Nucleus accumbens (tissue), 56 donors: ENCODE data around the gene UBE2J2.

Source experiments
- DNase-seq, 56 donors: peaks; one replicate each; lab custom pipeline; 2025; lab: John Stamatoyannopoulos, UW

Gene UBE2J2

DNA sequence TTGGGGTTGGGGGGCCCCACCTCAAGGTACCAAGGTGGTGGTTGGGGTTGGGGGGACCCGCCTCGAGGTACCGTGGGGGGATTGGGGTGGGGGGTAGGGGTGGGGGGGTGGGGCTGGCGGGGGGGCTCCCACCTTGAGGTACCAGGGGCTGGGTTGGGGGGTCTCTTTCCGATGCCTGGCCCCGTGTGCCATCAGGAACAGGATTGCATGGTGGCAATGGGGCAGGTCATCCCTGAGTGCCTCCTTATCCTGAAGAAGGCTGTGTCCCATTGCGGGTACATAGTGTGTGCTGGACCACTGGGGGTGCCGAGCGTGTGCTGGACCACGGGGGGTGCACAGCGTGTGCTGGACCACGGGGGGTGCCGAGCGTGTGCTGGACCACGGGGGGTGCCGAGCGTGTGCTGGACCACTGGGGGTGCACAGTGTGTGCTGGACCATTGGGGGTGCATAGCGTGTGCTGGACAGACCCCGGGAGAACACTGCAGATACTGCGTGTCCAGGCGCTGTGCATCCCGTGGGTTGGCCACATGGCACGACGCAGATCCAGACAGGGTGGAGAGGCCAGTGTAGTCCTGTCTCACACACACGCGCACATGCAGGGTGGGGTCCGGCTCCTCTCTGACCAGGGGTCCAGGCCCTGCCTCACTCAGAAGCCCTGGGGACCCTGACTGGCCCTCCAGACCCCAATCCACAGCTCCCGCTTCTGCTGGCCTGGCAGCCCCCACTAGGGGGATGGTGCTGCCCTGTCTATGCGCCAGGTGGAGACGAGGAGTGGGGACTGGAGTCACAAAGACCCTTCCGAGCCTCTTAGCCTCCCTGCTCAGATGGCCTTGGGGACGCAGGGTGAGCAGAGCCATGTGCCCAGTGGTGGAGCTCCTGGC is 10.8 kb upstream of the UBE2J2 start:
- no peak for DNase-seq

DNA sequence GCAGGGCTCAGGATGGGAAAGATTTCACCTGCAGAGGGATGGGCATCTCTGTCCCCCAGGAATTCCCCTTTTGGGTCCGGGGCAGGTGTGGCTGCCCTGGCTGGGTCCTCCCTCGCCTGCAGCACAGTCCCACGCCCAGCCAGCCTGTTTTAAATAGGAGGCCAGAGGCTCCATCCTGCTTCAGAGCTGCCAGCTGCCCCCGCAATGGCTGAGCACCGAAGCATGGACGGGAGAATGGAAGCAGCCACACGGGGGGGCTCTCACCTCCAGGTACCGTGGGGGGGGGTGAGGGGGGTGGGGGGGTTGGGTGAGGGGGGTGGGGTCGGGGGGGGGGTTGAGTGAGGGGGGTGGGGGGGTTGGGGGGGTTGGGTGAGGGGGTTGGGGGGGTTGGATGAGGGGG is 10.2 kb upstream of the UBE2J2 start:
- no peak for DNase-seq

- no peak for DNase-seq
Observed at GRCh38 chr1:1282998-1283397, 9.3 kb upstream of the UBE2J2 start.

DNA sequence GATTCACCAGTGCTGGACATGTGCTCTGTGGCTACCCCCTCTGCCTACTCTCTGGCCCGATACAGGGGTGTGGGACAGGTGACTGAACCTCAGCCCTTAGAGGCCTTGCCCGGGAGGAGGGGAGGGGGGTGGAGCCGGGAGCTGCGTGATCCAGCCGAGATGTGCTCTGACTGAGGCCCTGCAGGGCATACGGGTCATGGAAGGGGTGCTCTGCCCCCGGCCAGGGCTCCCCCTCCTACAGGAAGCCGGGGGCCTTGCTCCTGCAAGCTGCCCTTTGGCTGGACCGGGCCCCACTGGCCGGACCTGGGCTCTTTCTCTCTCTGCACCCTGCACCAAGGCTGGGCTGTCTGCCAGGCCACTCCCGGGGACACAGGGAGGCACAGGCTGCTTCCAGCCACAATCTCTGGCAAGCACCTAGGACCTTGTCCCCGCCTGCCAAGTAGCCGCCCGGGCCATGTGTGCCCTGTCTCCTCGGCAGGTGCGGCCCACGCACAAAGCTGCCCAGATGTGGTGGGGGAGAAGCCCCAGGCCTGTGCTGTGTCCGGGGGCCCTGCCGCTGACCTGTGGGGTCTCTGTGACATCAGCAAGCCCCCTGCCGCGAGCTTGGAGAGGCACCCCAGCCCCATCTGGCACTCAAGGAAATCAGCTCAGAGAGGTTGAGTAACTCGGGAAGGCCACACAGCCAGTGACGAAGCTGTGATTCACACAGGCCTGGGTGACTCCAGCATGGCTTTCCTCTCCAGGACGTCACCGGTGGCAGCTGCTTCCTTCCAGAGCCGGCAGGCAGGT is 8.1 kb upstream of the UBE2J2 start:
- DNase-seq = no peak

DNA sequence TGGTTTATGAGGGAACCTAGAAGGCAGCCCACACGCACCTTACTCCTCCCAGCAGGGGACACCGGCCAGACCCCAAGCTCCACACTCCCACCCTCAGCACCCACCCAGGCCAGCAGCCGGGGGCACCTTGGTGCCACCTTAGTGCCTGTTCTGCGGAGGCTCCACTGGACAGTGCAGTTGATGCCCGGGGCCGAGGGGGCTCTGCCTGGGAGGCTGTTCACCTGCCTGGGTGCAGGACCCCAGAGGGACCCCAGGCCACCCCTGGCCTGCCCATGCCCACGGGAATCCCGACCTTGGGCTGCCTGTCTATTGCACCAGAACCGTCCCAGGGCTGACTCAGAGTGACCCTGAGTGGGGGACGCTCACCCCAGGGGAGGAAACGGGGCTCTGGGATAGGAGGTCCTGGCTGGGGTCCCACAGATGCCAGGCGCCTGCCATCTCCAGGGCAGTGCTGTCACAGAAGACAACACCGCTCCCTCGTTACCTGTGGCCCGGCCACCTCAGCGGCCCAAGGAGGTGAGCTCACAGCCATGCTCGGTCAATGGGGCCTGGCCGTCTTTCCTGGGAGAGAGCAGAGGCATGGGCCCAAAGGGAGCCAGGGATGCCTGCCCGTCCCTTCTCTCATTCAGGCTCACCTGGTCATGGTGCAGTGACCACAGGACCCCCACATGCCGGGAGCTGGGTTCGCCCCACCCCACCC is 7.3 kb upstream of the UBE2J2 start:
- DNase-seq = no peak

DNA sequence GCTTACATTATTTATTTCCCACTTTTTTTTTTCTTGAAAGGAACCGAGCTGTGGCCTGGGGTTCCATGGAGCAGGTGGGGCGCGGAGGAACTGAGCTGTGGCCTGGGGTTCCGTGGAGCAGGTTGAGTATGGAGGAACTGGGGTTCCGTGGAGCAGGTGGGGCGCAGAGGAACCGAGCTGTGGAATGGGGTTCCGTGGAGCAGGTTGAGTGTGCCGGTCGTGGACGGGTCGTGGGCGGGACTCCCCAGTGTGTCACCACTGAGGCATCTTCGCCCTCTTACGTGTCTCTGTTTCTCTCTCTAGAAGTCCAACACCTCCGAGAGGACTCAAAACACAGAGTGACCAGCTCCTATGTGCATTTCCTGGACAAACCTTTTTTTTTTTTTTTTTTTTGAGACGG is 5.4 kb upstream of the UBE2J2 start:
- no peak for DNase-seq

DNA sequence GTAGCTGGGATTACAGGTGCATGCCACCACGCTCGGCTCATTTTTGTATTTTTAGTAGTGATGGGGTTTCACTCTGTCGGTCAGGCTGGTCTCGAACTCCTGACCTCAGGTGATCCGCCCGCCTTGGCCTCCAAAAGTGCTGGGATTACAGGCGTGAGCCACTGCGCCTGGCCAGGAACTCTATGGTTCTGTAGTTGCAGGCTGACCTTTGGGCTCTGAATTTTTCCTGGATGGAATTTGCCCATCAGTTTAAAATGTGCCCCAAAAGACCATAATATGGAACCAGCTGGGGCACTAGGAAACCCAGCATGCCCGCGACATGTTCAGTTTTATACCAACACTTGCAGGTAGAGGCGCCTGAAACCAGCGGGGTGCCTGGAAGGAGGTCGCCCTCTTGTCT is 5.0 kb upstream of the UBE2J2 start:
- no peak for DNase-seq

DNA sequence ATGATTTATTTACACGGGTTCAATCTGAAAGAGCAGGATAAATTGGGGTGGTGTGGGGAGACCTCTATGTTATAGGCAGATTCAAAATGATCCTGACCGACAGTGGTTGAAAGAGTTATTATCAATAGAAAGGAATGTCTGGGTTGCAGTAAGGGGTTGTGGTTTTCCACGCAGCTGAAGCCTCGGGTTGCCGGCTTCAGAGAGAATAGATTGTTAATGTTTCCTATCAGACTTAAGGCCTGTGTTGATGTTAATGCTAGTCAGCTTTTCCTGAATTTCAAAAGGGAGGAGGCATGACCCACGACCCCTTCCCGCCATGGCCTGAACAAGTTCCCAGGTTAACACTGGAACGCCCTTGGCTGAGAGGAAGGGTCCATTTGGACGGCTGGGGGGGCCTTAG is 2.2 kb upstream of the UBE2J2 start:
- DNase-seq = no peak

GRCh38 chr1:1274931-1275431 is 1.3 kb upstream of the UBE2J2 start:
- no peak for DNase-seq

GRCh38 chr1:1274299-1274930 is 761 bp upstream of the UBE2J2 start:
- no peak for DNase-seq

DNA sequence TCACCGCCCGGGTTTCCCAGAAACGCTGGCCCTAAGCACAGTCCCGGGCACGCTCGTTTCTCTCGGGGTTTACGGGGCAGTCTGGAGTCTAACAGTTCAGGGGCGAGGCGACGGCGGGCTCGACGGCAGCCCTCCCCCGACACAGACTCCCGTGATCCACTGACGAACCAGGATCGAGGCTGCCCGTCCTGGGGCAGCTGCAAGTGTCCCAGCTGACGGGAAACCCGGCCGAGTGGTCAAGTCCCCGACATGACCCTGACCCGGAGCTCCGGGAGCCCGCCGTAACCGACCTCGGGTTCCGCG is 494 bp downstream of the UBE2J2 start:
- no peak for DNase-seq

DNA sequence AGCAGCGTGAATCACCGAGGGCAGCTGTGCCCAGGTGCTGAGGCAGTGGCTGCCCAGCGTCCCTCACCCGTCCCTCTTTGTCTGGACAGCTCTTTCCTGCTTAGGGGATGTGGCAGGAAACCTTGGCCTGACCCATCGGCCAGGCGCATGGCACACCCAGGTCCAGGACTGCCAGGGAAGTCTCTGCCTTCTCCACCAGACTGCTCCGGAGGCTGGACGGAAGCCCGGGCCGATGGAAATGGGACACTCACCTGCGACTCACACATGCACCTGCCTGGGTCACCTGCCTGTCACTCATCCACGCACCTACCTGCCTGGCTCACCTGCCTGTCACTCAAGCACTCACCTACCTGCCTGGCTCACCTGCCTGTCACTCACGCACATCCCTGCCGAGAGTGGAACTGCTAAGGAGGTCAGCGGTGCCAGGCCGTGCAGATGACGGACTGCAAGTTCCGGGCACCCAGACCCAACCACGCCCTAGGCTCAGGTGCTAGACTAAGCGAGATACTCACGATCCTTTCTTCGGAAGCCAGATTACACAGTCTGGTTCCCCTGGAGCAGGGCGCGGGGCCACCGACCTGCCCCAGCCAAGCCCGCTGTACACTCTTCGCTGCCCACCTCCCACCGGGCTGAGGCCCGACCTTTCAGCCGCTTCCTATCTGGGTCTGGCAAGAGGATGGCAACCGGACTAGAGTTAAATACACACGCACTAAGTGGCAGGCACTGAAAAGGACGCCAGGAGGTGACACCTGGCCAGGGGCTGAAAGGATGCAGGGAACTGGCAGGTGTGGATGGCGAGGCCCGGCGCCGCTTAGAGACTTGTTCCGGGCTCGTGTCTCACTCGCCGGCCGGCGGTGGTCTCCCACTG is 1.1 kb downstream of the UBE2J2 start:
- no peak for DNase-seq

- DNase-seq = no peak
Observed at GRCh38 chr1:1270813-1271212, 2.8 kb downstream of the UBE2J2 start.

- no peak for DNase-seq
Observed at GRCh38 chr1:1268284-1268682, 5.4 kb downstream of the UBE2J2 start.

GRCh38 chr1:1267488-1268283 is 6.0 kb downstream of the UBE2J2 start:
- DNase-seq = no peak

GRCh38 chr1:1264868-1265272 is 8.8 kb downstream of the UBE2J2 start:
- no peak for DNase-seq

GRCh38 chr1:1264026-1264425 is 9.6 kb downstream of the UBE2J2 start:
- DNase-seq = no peak

- DNase-seq = no peak
Observed at GRCh38 chr1:1262758-1263157, 10.9 kb downstream of the UBE2J2 start.

GRCh38 chr1:1262071-1262470 is 11.6 kb downstream of the UBE2J2 start:
- DNase-seq = no peak
